H4 (cell line): ENCODE results near the gene PRDM15. TPM values are rescaled to one million over a fixed set of nuclear protein-coding genes. Genes with fewer than 3 reads are reported as not detected.

Experiments used
- DNase-seq: peaks from one replicate; pipeline ENCODE4 v3.0.0-alpha.2; 2015; ENCODE audit warnings: low spot score
- total RNA-seq: library from RNA; depleted of rRNA; stranded (reverse); fragments of >200 nt; shearing (Covaris generic); gene quantifications from 2 replicates; pipeline ENCODE4 v1.2.3, GENCODE V29; 2014; rRNA removed

The PRDM15 gene
- 2.1 and 2.4 TPM in 2 replicates for total RNA-seq

- DNase-seq, result peak; percentile 68
Observed at GRCh38 chr21:41879190-41879998, at the start of gene PRDM15. TSS of gene PRDM15 (minus strand) at chr21:41879344. CDS start at chr21:41860363, 18,981 bp downstream.

- no peak for DNase-seq
Observed at GRCh38 chr21:41928621-41929220, 49.6 kb upstream of the PRDM15 start.

GRCh38 chr21:41927727-41928409 is 48.7 kb upstream of the PRDM15 start:
- no peak for DNase-seq

GRCh38 chr21:41926807-41927171 is 47.6 kb upstream of the PRDM15 start:
- DNase-seq, result no peak

- DNase-seq, result peak; percentile 77
Observed at GRCh38 chr21:41926117-41926806, 47.1 kb upstream of the PRDM15 start.

GRCh38 chr21:41925767-41926116 is 46.6 kb upstream of the PRDM15 start:
- DNase-seq, result no peak

- no peak for DNase-seq
Observed at GRCh38 chr21:41924368-41924754, 45.2 kb upstream of the PRDM15 start.

- no peak for DNase-seq
Observed at GRCh38 chr21:41923631-41924367, 44.7 kb upstream of the PRDM15 start.

- DNase-seq, result no peak
Observed at GRCh38 chr21:41923186-41923585, 44.0 kb upstream of the PRDM15 start.

GRCh38 chr21:41921021-41921420 is 41.9 kb upstream of the PRDM15 start:
- no peak for DNase-seq

GRCh38 chr21:41920476-41920875 is 41.3 kb upstream of the PRDM15 start:
- no peak for DNase-seq

- no peak for DNase-seq
Observed at GRCh38 chr21:41919666-41920398, 40.7 kb upstream of the PRDM15 start.

GRCh38 chr21:41918561-41919358 is 39.6 kb upstream of the PRDM15 start:
- DNase-seq, result no peak

- no peak for DNase-seq
Observed at GRCh38 chr21:41917531-41917930, 38.4 kb upstream of the PRDM15 start.

GRCh38 chr21:41916888-41917433 is 37.8 kb upstream of the PRDM15 start:
- no peak for DNase-seq

GRCh38 chr21:41914965-41915364 is 35.8 kb upstream of the PRDM15 start:
- DNase-seq, result no peak

- DNase-seq, result no peak
Observed at GRCh38 chr21:41914358-41914757, 35.2 kb upstream of the PRDM15 start.

GRCh38 chr21:41913230-41913629 is 34.1 kb upstream of the PRDM15 start:
- no peak for DNase-seq

- no peak for DNase-seq
Observed at GRCh38 chr21:41908829-41909228, 29.7 kb upstream of the PRDM15 start.
